ENCODE data around the gene PPP3R1.

Gene PPP3R1

DNA sequence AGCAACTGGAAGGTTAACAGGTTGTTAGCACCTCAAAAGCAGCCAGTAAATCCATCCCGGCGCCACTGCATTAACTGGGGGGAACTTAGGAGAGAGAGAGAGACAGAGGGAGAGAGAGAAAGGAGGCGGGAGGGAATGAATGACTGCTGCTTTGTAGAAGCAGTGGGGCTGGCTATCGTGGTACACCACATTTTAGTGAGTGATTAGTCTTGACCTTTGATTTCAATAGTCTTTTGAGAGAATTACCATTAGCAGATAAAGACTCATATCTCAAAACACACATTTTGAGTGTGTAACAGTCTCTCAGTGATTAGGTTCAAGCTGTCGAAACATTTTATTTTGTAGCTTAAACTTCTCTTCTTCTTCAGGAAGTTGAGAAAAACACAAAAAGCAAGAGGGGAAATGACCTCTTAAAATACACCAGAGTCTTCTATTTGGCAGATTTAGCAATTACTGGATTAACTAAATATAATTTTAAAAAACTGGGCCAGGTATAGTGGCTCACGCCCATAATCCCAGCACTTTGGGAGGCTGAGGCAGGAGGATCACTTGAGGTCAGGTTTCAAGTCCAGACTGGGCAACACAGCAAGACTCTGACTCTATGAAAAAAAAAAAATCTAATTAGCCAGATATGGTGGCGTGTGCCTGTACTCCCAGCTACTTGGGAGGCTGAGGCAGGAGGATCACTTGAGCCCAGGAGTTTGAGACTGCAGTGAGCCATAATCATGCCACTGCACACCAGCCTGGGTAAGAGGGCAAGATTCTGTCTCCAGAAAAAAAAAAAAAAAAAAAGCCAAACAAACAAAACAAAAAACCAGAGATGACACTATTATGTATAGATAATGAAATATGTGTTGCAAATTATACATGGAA, 116.6 kb downstream of the PPP3R1 start:
- DNase-seq, result no peak

DNA sequence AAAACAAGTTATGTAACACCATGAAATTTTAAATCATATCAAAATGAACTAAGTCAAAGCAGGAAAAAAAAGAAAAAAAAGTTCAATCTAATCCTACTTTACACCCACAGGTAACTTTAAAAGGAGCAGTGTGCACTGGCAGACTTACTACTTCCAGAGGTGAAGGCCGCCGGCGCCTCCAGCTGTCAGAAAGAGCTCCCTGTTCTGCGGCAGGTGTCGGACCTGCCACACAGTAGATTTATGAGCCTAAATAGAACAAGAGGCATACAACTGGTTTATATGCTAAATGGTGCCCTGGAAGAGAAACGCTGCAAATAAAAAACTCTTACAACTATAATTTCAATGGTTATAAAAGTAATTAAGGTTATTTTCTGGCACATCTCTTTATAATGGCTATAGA, 117.8 kb downstream of the PPP3R1 start:
- DNase-seq, result no peak

DNA sequence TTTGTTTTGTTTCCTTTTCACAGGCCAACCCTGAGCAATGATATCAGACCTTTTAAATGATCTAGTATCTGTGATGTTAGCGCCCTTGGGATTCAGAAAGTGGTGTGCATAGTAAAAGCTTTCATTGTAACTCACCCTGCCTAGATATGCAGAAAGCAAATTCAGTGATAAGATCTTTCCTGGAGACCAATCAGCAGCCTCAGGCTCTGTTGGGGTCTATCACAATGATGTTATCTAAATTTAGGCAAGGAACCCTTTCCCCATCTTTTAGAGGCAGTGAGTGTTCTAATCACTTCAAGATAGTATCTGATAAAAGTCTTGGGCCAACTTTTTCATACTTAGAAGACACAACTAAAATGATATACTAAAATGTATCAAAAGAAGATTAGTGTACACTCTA, 118.2 kb downstream of the PPP3R1 start:
- DNase-seq, result no peak
